GM12864 (cell line): Measurements from ENCODE around the gene FITM1.

Source experiments
- DNase-seq: peaks from one replicate; pipeline ENCODE4 v3.0.0-alpha.2; 2011; ENCODE audit warnings: low read depth
- H3K4me3 ChIP-seq: 2 replicates; pipeline ENCODE4 v1.5.1; 2011; ENCODE audit warnings: mild to moderate bottlenecking, low read depth, low read length, control low read depth
- CTCF ChIP-seq: IDR thresholded peaks from 2 replicates; pipeline ENCODE4 v1.5.1; 2011; ENCODE audit warnings: low read depth, mild to moderate bottlenecking, moderate library complexity, low read length, control low read depth, inconsistent platforms; ENCODE audit errors: missing control alignments

Gene FITM1

DNA sequence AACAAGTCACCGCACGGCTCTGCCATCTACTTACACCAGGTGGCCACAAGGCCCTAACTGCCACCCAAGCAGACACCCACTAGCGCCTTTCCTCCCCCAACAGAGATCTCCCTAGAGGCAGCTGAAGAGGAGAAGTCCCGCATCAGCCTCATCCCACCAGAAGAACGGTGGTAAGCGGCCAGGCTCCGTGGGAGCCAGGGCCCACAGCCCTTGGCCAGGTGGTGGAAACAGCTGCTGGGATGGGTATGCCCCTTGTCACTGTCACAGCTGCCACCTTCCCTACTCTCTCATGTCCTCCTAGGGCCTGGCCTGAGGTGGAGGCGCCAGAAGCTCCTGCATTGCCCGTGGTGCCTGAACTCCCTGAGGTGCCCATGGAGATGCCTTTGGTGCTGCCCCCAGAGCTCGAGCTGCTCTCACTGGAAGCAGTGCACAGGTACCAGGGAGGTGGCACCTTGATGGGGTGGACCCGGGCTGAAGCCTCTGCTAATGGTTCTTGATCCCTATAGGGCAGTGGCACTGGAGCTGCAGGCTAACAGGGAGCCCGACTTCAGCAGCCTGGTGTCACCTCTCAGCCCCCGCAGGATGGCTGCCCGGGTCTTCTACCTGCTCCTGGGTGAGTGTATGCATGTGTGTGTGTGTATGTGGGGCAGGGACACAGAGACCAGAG, 49.0 kb downstream of the FITM1 start:
- H3K4me3 ChIP-seq, result no peak overlapping the region
- TF ChIP-seq CTCF, result no peak
- DNase-seq, result no peak

DNA sequence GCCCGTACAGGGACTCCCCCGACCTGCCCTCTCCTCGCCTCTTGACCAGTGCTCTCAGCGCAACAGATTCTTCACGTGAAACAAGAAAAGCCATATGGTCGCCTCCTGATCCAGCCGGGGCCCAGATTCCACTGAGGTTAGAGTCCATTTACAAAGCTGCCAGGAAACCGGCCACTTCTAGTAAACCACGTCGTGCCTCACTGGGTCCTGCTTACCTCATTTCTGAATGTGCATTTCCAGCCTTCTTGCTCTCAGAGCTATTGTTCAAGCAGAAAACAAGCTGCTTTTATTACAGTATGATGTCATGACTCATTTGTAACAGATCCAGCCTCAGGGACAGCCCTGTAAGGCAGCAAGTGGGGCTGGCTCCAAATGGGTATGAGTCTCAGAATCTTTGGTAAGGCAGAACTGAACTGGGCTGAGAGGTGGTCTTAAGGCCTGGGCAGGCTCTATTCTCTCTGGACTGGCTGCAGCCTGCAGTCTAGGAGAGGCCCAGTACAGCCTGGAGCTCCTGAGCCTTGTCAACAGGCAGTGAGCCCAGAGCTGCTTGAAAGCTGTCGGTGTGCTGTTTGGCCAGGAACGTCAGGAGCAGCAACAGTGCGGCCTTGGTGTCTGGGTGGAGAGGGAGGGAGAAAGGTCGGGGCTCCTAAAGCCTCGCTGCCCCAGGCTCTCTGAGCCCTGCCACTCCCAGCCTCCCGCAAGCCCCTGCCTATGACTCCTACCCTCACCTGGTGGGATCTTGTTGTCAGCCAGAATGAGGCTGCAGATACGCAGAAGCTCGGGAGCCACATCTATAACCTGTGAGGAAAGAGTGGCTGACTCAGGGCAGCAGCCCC, 49.7 kb downstream of the FITM1 start:
- DNase-seq, result no peak
- no peak overlapping the region for H3K4me3 ChIP-seq
- no peak for TF ChIP-seq CTCF

GRCh38 chr14:24181371-24182077, 51.1 kb downstream of the FITM1 start:
- no peak overlapping the region for H3K4me3 ChIP-seq
- DNase-seq, result no peak
- no peak for TF ChIP-seq CTCF
